ENCODE measurements around the gene NUP210.

NUP210 gene

DNA sequence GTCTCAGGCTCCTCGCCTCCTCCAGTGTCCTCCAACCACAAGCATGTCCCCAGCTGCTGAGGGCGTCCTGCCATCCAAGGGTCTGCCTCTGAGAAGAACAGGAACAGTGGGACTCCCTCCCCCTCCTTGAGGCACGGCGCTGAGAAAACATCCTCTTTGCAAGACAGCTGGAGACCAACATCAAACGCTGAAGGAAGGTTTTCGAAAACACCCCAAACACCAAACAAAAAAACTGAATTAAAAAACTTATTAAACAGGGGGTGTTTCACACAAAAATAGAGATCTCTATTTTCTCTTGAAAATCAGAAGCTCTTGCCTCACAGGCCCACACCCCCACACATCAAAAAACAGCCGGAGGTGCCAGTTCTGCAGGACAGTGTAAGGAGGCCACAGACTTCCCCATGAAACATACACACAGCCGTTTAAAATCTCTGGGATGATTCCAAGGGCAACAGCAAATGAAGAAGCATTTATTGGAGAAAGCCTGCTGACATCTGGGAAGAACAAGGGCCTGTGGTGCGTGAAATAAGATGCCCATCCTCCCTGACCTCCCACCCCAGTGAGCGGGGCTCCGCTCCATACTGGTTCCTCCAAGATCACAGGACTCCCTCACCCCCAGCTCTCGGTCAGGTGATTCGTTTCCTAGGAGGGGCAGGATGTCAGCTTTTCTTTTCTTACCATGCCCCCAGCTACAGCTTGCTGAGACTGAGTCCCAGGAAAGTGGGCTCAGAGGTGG, 71.3 kb downstream of the NUP210 start:
- peak; percentile 61 for DNase-seq (ENCODE audit: low spot score)

DNA sequence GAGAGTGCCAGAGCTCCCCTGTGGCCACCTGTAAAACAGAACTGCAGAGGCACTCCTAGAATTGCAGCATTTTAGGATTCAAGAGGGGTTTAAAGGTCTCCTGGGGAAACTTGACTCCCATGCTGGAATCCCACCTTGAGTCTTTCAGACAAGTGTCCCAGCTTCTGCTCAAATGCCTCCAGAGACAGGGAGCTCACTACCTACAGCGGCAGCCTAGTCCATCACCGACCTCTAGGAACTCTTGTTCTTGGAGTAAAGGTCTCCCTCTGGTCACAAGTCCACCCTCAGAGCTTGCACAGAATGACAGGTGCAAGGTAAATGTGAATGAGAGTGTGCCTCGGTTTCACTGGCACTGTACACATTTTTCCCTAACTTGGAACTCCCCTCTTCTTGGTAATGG, 72.0 kb downstream of the NUP210 start:
- DNase-seq (ENCODE audit: low spot score) = no peak

DNA sequence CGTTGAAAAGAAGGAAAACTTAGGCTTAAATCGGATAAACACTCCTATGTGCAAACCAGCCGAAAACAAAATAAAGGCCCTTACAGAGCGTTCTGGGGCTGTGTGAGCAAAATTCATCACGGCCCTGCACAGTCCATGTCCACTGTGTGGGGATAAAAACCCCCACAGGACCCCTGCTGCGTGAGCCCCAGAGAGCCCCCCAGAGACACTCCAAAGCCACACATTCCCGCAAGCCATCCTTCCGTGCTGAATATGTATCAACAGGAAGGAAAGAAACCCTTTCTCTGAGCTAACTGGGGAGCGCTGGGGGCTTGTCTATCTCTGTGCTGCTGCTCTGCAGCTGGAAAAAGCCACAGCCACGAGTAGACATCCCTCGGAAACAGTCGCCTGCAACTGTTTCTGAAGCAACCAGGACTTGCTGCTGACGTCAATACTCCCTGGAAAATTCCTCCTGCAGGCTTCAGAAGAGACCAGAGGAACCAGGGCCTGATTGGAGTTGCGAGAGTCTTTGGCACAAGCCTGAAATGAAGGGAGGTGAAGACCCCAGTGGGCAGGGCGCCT, 72.7 kb downstream of the NUP210 start:
- peak; percentile 49 for DNase-seq (ENCODE audit: low spot score)

DNA sequence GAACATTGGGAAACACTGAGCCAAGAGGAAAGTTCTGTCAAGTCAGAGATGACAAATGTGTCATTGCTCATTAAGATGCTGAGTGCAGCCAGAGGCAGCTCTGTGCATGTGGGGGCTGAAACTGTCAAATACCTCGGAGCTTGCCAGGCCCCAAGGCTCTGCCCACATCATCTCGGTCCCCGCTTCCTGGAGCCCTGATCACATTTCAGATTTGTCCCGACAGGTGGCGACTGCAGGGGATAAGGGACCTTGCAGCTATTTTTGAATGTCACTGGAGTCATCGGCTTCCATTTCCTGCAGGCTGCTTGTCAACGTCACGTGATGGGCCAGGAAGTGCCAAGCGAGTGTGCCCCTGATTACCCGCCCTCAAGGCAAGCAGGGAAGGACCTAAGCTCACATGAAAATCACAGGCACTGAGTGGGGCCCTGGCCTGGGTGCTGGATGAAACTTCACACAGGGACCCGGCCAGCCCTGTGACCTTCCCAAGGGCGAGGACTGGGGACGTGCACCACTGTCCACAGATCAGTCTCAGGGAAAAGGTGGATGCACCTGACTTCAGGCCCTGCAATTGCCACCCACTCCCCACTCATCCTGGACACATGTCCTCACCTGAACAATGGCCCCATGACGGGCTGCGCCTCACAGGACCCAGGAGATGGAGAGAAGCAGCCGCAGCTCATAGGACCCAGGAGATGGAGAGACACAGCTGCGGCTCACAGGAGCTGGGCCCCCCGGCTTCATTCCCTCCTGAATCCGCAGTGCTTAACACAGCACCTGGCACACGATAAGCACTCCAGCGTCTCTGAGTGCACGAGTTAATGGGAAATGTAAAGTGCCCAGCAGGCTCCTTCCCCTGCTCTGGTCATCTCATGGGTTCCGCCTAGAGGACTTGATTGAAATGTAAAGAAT, 73.4 kb downstream of the NUP210 start:
- peak; percentile 72 for DNase-seq (ENCODE audit: low spot score)

DNA sequence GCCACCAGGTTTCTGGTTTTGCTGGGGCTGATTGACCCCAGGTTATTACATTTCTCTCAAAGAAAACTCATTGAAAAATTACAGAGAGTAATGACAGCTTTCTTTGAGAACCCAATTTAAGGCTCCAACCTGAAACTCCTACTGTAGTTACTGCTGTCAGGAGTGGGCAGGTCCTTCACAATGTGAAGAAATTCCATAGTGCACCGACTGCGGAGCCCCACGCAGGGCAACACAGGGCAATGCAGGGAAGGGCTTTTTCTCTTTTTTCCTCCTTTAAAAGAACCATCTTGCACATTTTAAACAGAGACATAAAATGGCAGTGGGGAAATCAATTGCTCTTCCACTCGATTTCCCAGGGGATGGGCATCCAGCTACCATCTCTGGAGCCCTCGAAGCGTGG, 74.3 kb downstream of the NUP210 start:
- no peak for DNase-seq (ENCODE audit: low spot score)

DNA sequence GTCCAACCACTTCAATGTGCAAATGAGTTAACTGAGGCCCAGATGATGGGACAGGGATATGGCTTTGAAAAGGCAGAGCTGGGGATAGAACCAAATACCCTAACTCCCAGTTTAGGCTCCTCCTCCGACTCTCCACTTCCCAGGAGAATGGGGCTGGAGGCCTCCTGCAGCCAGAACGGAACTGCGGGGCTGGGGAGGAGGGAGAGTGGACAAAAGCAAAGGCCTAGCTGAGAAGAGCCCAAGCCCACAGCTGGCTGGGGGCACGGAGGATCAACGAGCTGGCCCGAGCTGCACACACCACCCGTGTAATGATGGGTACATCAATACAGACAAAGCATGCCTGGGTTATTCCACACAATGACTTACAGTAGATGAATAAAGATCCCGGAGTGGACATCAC, 74.8 kb downstream of the NUP210 start:
- DNase-seq (ENCODE audit: low spot score) = no peak

DNA sequence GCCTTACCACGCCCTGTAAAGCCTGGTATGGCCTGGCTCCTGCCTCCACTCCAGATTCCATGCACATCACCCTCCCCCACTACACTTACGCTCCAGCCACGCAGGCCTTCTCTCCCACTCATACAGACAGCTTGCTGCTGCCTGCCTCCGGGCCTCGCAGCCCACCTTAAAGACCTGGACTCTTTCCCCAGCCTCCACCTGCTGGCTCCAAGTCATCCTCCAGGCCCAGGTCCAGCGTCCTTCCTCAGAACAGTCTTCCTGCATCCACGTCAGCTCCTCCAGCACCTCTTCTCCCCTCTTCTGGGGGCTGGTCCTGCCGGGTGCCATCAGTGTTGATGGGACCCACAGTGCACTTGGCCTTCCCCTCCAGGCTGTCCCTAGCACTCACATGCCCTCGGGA, 75.5 kb downstream of the NUP210 start:
- DNase-seq (ENCODE audit: low spot score) = no peak

DNA sequence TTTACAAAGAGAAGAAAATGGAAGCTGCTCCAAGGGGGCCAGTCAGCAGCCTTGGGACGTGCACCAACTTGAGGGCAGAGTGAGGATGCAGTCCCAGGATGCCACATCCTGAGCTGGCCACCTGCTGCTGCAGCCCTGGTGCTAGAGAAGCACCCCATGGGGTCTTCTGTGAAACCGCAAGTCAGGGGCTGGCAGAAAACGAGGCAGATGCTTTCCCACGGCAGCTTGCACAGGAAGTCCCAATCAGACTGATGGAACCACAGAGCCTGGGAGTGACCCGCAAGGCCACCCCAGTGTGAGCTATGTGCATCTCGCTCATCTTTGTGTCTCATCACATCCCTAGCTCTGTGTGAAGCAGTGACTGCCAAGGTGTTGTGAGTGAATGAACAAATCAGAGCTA, 76.5 kb downstream of the NUP210 start:
- DNase-seq (ENCODE audit: low spot score) = no peak

DNA sequence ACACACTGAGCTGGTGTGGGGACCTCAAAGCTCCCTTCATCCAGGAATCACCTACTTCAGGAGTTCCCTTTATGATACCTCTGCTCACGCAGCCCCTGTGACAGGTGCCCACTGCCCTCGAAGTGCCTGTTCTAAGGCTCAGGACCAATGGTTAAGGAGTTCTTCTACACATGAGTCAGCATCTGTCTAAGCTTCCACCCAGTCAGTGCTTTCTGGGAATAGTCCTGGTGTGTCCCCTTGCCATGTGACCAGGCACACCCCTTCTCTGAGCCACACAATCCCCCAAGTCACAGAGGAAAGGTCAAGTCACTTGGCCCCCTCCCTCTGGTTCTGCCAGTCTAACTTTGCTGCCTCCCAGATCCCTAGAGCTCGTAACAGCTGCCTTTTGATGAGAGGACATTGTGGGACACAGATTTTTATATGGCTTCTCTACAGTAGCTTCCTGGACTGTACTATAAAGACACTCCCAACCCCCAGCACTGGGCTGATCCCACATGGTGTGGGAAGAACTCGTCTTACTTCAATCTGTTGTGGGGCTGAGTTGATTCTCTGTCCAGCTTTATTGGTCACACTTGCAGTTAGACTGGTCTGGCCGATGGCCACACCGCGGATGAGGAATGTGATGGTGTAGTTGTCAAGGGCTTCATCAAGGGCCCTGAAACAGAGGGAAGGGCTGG, 78.8 kb downstream of the NUP210 start:
- DNase-seq (ENCODE audit: low spot score) = no peak

DNA sequence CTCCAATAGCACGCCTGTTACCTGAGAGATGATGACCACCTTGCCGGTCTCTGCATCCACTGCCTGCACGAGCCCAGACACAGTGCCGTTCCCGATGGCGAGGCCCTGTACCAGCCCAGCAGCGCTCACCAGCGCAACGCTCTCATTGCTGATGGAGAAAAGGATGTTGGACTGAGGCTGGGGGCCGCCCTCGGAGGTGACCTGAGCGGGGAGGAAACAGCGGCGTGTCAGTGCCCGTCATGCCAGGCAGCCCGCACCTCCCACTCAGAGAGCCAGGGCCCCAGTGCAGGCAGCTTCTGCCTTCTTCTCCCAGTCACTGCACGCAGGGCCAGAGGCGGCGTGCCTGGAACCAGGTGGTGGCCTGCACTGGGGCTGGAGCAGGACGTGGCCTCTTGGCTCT, 80.3 kb downstream of the NUP210 start:
- DNase-seq (ENCODE audit: low spot score) = no peak

DNA sequence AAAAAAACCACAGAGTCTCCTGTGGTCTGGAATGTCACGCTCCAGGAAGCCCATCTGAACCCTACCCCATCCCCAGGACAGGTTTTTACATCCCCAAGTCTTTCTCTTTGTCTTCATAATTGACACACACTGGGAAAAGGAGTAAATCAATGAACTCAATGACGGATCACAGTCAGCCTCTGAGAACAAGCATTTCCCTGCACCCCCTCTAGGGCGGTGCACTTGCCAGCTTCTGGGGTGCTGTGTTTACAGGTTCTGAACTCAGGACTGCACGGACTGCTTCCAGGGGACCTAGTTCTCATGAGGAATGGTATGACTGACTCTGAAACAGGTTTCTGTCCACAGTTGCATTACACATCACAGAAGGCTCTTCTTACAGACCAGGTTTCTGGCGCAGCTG, 81.1 kb downstream of the NUP210 start:
- DNase-seq (ENCODE audit: low spot score) = no peak

DNA sequence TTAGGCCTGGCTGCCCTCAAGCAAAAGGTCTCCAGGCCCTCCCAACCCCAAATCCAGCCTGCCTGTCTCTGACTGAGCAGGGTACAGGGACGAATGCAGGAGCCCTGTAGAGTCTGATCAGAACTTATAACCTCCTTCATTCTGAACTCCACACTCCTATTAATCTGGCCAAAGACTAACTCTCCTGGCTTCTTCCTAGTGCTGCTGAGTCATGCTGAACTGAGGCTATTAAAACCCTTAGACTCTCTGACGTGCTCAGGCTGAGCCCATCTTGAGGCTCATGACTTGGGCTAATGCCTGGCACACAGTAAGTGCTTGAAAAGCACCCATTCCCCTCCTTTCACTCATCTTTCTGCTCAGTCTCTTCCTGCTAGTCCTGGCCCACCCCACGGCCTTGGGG, 81.9 kb downstream of the NUP210 start:
- no peak for DNase-seq (ENCODE audit: low spot score)

DNA sequence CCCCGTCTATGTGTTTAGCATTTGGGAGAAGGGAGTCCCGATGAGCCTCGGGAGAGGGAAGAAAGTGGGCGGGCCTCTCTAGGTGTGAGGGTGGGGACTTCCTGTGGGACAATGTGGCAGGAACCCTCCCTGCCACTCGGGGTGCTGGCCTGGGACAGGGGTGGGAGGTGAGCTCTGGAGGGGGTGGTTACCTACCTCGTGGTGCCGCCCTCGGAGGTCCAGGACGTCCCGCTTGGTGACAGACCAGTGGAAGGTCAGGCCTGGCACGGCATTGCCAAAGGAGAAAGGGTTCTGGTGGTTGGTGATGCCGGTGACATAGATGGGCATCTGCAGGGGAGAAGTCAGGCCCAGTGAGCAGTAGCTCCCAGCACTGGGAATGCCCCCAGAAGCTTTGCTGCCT, 83.5 kb downstream of the NUP210 start:
- DNase-seq (ENCODE audit: low spot score) = no peak

DNA sequence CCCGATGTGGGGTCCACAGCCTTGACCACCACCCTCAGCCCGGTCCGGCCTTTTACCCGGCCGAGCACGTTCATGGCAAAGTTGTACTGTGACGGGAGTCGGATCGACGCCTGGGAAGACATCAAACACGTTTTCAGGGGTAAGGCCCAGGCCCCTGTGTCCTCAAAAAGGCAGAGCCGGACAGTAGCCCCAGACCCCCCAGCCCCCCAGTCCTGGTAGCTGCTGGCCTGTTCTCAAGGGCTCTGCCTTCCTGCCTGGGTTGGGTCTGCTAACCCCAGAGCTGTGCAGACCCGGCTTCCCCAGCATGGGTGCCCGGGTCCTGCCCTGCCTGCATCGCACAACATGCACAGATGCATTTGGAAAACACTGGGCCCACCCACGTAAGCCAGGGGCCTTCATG, 84.6 kb downstream of the NUP210 start:
- no peak for DNase-seq (ENCODE audit: low spot score)

DNA sequence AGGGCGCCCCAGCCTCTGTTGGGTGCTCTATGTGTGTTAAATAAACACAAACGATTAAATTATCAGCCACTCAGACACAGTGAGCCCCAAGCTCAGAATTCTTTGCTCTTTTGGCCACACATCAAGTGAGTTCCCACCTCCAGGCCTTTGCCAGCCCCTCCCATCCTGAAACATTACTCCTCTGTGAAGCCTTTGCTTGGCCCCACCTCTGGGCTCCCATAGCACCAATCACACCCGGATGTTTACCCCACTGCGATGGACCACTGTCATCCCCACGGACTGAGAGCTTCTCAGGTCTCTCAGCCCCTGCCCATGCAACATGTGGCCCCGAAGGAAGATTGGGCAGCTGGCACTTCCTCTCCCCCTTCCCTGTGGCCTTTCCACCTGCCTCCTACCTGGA, 85.1 kb downstream of the NUP210 start:
- no peak for DNase-seq (ENCODE audit: low spot score)

DNA sequence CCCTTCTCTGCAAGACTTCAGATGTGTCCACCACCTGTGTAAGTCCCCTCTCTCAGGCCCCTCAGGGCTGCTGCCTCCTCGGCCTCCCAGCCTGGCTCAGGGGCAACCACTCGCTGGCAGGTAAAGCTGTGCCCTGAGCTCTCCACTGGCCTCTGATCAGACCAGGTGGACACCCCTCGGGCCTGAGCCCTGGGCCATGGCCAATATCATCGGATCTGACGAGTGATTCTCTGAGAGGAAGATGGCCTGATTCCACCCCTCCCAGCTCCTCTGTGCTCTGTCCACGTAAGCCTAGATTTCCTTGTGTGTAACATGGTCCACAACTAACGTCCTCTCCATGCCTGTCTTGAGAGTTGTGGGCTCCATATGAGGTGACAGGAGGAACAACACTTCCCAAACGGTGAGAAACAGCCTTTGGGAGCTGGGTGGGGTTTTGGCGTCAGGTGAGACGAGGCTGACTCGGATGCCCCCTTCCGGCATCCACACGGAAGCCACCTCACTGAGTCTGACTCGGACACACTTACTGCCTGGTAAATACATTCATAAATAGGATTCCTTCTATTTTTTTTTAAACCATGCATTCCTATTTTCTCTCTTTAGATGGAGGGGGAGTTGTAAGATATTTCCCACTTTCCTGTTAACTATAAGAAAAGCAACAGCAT, 86.8 kb downstream of the NUP210 start:
- DNase-seq (ENCODE audit: low spot score) = no peak

DNA sequence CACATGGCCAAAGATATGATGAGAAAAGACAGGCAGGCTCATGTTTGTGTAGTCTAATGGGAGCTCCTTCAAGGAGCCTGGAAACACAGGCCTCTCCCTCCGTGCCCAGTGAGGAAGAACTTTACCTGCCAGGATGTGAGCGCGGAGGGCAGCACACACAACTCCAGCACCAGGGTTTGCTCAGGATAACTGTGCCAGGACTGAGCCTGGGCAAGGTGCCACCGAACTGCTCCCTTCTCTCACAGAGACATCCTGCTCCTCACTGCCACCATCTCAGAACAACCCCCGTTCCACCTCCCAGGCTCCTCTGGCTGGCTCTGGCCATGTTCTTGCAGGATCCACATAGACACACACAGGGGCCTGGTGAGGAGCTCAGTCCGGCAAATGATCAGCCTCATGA, 87.4 kb downstream of the NUP210 start:
- no peak for DNase-seq (ENCODE audit: low spot score)

DNA sequence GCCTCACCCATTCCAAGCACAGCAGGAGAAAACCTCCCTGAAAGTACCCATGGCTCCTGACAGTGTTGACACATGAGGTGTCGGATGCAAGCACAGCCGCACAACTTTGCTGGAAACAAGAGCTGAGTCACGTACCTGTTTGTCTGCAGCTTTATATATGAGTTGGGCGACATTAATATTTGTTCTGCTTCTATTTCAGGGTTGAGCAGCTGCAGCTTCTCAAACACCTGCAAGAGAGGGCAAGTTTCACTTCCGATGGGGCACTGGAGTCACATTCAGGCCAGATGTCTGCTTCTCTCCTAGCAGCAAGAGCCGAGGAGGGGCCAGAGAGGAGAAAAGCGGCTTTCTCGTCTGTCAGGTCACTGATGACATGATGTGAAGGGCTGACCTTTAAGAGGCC, 88.0 kb downstream of the NUP210 start:
- no peak for DNase-seq (ENCODE audit: low spot score)

DNA sequence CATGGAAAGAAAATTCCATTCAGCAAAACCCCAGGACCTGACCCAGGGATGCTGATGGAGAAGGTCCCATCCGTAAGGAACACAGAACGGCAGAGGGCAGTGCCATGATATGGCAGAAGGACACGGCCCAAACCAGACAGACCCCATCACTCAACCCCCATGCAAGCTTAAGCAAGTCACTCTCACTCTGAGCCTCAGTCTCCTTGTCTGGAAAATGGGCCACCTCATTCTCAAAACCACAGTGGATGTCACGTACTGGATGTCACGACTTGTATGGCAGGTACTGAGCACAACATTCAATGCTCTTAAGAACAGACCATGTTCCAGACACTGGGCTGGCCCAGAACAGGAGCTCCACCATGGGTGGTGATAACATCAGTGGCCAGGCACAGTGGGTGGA, 90.4 kb downstream of the NUP210 start:
- no peak for DNase-seq (ENCODE audit: low spot score)

DNA sequence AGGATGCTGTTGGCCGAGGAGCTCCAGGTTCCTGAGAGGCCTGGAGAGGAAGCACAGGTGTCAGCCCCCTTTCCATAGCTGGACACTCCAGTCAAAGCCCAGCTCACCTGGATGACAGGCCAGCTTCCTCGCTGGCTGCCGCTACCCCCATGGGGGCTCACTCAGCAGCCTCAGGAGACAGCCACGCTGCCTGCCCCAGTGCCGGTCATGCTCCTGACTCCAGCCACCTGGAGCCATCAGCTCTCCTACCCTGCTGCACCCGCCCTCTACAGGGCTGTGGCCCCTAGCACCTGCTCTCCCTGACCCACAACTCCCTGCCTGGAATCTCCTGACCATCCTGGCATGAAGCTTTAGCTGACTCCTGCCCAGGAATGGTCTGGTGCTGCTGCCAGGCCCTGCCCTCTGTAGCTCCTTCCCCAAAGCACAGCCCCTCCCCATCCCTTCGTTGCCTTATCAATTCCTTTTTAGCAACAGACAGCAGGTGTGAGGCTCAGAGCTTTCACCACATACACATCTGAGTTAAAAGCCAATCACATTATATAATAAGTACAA, 94.2 kb downstream of the NUP210 start:
- no peak for DNase-seq (ENCODE audit: low spot score)

DNA sequence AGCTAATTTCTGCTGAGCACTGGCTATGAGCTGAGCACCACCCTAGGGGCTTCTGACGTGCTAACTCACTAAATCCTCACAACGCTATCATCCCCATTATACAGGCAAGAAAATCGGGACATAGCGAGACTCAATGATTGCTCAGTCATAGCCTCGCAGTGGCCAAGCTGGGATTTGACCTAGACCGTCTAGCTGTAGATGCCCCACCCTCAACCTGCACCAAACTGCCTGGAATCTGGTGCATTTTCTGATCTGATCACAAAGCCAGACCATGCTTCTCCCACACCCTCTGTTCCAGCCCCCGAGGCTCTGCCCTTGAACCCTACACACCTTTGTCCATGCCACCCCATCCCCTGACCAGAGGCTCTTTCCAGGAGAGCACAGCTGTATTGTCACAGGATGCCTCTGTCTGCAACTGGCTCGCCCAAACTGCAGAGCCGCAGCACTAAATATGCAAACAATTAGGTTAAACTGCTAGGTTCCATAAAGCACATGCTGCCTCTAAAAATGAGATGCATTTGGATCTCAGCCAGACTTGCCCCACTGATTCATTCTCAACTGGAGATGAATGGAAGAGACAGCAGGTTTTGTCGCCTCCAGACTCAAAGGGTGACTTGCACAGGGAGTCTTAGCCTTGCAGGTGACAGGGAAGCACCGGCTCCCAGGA, 95.2 kb downstream of the NUP210 start:
- DNase-seq (ENCODE audit: low spot score) = no peak

Measured in iPS-NIHi11 (cell line).